Measurements from ENCODE around the gene MED29. TPM values are rescaled to one million over a fixed set of nuclear protein-coding genes. Genes with fewer than 3 reads are reported as not detected.
A peak's percentile ranks its signal among the peaks of the same experiment; 100 is the strongest.

Gene MED29
- total RNA-seq, 1 donor from 2014 or later, result 25.1 TPM

DNA sequence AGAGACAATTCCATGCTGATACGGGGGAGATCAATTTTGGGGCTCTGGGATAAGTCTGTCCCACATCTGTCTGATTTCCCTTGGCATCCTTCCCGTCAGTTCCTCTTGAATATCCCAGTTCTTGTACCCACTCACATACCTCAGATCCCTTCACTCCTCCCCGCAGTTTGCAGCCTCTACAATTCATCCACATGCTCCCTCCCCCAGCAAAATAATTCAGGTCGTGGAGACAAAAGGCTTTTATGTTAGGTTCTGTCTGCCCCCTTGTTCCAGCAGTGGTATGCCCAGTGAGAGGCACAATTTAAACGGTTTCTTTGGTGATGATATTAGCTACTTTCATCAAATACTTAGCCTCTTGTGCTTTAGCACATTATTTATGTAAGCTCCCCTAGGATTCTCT, 35.0 kb downstream of the MED29 start:
- DNase-seq (ENCODE audit: extremely low read depth, low read depth, low spot score), result no peak

DNA sequence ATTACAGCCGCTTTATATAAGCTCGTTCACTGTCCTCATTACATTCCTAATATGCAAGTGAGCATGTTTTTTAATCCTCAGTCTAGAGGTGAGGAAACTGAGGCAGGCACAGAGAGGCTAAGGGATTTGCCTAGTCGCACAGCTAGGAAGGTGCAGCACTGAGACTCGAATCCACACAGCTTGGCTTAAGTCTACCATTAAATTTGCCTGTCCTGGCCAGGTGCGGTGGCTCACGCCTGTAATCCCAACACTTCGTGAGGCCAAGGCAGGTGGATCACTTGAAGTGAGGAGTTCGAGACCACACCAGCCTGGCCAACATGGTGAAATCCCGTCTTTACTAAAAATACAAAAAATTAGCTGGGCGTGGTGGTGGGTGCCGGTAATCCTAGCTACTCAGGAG, 36.5 kb downstream of the MED29 start:
- DNase-seq (ENCODE audit: extremely low read depth, low read depth, low spot score), result no peak

DNA sequence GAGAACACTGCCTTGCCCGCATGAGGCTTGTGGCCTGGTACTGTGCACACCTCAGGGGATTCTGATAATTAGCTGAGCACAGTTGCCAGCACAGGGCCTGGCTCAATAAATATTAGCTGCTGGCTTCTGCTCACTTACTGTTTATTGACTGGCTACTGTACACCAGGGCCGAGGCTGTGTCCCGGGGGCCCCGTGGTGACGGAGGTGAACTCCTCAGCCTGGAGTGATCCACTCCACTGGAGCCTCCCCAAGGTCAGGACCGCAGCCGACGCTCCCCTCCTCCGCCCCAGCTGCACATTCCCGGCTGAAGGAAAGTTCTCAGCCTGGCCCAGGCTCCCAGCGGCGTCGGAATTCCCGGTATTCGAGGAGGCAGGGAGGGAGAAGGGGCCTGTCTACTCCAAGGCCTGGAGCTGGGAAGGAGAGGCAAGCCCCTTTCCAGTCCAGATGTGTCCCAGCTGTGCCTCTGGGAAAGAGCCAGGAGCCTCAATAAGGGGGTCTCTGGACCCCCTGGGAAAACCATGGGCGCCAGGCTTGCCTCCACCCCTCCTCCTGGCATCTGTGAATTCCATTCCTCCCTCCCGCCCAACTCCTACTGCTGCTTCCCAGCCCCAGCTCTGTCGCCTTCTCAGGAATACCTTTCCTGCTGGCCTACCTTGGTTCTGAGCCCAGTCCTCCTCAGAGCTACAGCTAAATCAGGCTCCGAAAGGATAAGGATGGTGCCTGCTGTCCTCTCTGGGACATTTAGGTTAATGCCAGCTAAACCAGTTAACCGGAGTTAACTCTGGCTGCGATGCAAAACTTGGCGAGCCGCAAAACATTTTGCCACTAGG, 37.3 kb downstream of the MED29 start:
- no peak for DNase-seq (ENCODE audit: extremely low read depth, low read depth, low spot score)

DNA sequence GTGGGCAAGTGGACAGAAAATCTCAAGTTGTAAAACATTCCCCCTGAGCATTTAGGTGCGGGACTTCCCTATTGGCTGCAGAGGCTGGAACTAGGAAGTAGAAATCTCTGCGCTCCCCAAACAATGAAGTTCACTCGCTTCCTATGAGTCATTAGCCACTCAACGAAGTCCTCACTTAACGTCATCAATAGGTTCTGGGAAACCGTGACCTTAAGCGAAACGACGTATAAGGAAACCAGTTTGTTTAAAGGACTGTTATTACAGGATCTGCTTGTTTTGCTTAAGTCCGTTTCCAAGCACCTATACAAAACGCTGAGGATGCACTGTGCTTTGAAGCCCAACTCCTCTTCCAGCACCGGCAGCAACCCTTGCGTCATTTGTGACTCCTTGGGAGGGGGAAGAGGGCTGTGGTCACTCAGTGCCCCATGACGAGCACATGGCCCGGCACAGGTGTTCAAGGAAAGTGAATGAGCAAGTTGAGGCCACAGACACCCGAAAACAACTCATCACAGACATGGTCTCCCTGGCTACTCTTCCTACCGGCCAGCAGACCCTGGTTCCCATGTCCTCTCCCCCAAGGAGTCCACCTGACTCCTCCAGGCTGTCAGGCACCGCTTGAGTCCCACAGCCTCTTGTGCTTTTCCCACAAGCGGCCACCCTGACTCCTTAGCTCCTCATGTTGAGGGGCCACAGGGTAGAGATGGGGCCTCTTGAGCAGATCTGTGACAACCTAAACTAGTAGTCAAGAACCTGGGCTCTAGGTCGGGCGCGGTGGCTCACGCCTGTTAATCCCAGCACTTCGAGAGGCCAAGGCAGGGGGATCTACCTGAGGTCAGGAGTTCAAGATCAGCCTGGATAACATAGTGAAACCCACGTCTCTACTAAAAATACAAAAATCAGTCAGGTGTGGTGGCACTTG, 39.8 kb downstream of the MED29 start:
- peak; percentile 100 for DNase-seq (ENCODE audit: extremely low read depth, low read depth, low spot score)

DNA sequence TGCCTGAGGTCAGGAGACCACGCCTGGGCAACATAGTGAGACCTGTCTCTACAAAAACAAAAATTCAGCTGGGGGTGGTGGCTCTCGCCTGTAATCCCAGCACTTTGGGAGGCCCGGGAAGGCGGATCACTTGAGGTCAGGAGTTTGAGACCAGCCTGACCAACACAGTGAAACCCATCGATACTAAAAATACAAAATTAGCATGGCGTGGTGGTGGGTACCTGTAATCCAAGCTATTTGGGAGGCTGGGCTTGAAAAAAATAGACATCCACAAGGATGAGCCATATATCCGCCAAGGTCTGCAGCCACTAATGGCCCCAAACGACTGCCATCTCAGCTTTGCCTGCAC, 41.5 kb downstream of the MED29 start:
- DNase-seq (ENCODE audit: extremely low read depth, low read depth, low spot score), result no peak

DNA sequence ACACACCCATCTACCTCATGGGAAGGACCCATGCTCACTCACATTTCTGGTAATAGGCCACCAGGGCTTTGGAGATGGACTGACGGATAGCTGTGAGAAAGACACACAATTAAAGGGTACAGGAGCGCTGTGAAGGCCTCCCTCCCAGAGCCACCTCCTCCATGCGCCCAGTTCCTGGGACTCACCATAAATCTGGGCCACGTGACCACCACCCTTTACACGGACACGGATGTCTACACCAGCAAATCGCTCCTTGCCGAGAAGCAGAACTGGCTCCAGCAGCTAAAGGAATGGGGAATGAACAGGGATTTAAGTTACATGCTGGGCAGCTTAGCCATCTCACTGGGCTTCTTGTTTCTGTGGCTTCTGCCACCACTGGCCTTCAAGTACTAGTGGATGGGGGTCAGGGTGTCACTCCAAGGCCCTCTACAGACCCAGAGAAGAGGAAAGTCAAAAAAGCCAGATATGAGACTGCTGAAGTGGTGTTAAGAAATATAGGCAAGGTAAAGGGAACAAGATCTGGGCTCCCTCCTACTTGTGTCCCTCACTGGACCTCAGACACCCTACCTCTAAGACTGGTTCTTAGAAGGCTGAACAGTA, 42.4 kb downstream of the MED29 start:
- no peak for DNase-seq (ENCODE audit: extremely low read depth, low read depth, low spot score)

DNA sequence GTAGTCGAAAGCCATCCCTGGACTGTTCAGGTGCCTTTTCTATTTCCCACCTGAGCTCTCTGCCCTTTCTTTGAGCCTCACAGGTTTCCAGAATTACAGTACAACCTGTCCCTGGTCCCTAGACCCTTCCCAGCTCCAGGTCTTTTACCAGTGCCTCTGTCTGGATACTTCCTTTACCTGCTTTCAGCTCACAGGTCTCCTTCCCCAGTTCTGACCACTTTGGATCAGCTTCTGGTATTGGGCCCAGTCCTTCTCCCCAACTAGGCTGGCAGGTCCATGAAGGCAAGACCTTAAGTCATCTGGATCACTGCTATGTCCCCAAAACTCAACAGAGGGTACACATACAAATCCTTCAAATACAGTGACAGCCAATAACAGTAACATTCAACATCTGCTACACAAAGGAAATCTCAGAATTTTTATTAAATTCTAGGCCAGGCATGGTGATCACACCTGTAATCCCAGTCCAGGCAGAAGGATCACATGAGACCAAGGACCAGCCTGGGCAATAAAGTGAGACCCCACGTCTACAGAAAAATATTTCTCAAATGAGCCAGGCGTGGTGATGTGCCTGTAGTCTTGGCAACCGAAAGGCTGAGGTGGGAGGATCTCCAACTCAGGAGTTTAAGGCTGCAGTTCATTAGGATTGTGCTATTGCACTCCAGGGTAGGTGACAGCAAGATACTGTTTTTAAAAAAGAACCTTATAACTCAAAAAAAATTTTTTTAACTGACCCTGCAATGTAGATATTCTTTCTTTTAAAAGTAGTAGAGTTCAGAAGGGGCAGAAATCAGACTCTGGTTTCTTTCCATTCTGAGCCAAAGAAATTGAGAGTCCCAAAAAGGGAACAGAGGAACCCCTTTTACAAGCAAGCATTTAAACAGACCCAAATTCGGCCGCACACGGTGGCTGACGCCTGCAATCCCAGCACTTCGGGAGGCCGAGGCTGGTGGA, 43.2 kb downstream of the MED29 start:
- no peak for DNase-seq (ENCODE audit: extremely low read depth, low read depth, low spot score)

DNA sequence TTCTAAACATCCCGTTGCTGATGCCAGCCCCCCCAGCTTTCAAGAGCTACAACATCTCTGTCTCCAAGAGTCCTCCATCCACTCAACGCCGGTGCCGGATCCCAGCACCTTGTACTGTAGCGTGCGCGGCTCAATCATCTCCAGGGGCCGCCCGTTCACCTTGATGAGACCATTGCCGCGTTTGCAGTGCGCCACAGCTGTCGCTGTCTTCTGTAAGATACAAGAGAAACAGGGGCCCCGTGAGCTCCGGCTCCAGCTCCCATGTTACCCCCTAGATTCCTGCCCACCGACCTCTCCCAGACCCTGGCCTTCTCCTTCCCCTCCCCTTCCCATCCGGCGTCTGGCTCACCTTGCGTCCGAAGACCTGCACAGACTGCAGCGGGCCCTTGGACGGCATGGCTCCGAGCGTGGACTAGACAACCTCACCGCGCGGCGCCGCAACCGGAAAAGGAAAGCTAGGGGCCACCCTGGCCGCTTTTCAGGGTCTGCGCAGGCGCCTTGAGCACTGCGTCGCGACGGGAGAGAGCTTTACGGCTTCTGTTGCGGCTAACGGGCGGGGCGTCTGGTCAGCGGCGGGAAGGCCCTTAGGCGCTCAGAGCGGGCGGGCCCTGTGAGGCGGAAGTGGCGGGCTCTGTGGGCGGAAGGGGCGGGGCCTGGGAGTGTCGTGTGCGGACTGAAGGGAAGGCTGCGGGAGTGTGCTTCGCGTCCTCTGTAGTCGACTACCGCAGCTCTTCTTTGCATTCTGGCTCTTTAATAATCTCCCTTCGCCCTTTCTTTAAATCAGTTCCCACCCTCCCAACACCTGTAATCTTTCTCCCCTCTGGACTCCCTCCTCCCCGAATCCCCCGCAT, 44.5 kb downstream of the MED29 start, which contains the start of gene RPS16:
Gene RPS16 (minus strand): TSS at position 451 of the 851 bp plus-strand sequence. CDS start 54 bp downstream, at position 397.
- DNase-seq (ENCODE audit: extremely low read depth, low read depth, low spot score), result peak; percentile 65

DNA sequence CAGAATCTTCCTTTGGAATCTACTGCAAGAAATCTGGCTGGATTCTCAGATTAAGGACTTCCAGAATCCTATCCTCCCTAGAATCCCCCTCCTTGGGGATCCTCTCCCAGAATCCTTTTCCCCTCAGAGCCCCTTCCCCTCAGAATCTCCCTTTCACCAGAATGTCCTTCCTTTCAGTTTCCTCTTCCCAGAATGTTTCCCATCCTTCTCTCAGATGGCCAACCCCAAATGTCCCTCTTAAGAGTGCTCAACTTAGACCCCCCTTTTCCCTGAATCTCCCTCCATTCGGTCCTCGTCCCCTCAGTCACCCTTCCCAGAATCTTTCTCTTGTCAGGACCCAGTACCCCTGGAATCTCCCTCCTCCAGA, 45.2 kb downstream of the MED29 start:
- DNase-seq (ENCODE audit: extremely low read depth, low read depth, low spot score), result no peak

DNA sequence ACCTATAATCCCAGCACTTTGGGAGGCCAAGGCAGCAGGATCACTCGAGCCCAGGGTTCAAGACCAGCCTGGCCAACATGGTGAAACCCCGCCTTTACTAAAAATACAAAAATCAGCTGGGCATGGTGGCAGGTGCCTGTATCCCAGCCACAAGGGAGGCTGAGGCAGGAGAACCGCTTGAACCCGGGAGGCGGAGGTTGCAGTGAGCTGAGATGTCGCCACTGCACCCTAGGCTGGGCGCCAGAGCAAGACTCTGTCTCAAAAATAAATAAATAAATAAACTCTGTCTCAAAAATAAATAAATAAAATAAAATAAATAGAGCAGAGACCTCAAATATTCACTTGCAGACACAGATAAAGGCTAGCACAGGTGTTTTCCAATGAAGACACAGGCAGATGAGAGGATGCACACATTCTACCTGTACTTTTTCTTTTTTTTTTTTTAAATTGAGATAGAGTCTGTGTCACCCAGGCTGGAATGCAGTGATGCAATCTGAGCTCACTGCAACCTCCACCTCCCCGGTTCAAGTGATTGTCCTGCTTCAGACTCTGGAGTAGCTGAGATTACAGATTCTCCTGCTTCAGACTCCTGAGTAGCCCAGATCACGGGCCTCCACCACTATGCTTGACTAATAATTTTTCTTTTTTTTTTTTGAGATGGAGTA, 47.2 kb downstream of the MED29 start:
- DNase-seq (ENCODE audit: extremely low read depth, low read depth, low spot score), result no peak

DNA sequence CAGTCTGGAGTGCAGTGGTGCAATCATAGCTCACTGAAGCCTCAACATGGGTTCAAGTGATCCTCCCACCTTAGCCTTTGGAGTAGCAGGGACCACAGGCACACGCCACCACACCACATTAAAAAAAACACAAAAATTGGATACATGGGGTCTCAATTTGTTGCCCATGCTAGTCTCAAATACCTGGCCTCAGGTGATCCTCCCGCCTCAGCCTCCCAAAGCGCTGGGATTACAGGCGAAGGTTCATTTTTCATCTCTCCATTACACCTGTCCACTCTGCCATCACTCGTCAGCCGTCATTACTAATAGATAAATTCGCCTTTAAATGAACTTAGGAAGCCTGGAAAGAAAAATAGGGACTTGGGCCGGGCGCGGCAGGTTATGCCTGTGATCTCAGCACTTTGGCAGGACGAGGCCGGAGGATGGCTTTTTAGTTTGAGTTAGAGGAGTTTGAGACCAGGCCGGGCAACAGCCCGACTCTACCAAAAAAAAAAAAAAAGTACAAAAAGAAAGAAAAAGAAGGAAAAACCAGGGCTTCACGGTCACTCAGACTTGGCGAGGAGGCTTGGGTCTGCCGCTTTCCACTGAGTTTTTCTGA, 53.5 kb downstream of the MED29 start:
- DNase-seq (ENCODE audit: extremely low read depth, low read depth, low spot score), result no peak

DNA sequence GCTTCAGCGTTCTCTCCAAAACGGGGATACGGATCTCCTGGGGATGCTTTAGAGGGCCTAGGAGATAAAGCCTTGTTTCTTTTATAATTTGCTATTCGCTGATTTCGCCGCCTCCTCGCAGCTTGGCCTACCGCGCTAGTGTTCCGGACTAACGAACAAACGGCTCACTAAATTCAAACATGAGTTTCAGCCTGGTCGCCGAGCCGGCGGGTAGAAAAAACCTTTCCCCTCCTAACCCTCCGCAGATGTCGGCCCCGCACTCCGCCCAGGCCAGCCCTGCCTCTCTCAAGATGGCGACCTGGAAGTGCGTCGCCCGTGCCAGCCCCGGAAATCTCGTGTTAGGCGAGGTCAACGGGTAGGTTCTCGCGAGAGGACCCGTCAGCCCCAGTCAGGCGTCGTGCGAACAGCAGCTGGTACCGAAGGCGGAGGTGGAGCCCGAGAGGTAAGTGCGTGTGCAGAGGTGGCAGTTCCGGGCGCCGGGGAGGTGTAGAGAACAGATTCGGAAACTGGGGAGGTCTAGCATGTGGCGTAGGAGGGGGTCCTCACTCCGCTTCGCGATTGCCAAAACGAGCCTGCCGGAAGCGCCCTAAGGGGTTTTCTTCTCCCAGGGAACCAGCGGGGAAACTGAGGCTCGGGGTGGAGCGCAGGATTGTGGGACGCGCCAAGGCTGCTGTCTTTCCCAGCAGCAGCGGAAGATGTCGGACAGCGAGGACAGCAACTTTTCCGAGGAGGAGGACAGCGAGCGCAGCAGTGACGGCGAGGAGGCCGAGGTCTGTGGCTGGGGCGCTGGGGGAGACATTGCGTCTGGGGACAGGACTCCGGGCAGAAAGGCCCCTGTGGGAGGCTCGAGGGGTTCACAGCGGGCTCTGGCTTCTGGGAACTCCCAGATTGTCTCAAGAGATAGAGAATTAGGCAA, 54.3 kb downstream of the MED29 start, which contains the start of gene SUPT5H:
Gene SUPT5H (plus strand): TSS at position 387 of the 916 bp plus-strand sequence. CDS start 309 bp downstream, at position 696.
- DNase-seq (ENCODE audit: extremely low read depth, low read depth, low spot score), result peak; percentile 81

DNA sequence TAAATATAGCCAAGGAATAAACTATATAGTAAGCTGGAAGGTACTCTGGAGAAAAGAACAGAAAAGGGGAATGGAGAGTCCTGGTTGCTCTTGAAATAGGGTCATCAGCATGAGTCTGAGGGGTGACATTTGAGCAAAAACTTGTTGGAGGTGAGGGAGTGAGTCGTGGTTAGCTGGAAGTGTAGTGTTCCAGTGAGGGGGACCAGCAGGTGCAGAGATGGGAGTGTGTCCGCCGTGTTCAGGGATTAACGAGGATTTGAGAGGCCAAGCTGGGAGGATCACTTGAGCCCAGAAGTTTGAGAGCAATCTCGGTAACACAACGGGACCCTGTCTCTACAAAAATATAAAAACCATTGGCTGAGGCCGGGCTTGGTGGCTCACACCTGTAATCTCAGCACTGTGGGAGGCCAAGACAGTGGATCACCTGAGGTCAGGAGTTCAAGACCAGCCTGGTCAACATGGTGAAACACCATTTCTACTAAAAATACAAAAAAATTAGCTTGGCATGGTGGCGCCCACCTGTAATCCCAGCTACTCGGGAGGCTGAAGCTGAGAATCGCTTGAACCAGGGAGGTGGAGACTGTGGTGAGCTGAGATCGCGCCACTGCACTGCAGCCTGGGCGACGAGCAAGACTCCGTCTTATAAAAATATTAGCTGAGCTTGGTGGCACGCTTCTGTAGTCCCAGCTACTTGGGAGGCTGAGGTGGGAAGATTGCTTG, 55.3 kb downstream of the MED29 start:
- no peak for DNase-seq (ENCODE audit: extremely low read depth, low read depth, low spot score)

DNA sequence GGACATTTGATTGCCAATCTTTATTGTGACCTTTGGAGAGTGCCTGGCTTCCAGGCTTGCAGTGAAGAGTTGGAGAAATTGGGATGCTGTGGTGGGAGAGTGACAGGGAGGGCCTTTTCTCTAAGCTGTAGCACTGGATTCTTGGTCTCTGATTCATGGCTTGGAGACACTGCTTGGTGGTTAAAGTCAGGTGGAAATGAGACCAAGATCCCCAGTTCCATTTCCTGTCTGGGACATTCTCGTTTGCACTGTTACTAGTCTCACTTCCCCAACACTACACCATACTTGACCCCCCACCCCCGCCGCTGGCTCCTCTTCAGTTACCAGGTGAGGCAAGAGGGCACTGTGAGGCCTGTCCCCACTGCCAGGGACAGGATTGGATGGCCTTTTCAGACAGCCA, 57.1 kb downstream of the MED29 start:
- no peak for DNase-seq (ENCODE audit: extremely low read depth, low read depth, low spot score)

DNA sequence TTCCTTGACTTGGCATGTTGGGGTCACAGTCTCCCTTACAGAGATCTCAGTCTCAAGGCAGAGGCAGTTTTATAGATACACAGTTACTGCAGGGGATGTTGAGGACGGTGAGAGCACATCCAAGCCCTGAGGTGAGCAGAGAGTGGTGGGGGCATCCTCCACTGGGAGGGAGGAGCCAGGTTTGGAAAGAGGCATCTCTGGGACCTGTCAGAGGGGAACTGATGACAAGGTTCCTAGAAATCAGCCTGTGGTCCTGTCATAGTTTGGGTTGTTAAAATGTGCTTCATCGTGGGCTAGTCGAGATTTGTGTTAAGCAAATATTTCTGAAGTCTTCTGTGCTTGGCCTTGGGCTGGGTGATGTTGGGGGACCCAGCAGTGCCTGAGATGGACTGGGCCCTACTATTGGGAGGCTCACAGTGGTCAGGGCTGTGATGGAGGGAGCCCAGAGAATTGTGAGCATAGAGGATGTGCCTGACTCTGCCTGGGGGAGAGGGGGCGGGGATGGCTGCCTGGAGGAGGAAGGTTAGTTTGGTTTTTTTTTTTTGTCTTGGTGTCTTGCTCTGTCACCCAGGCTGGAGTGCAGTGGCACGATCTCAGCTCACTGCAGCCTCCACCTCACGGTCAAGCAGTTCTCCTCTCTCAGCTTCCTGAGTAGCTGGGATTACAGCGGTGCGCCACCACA, 58.1 kb downstream of the MED29 start:
- DNase-seq (ENCODE audit: extremely low read depth, low read depth, low spot score), result no peak
